GM12878 (cell line): ENCODE data around the gene SBF2.

Source experiments
- BHLHE40 ChIP-seq, 2 experiments: fragments of 450-650 bp in 1 of 2; IDR thresholded peaks; 2 replicates each; pipeline ENCODE4 v1.6.1; 2011 to 2017; ENCODE audit warnings: low read depth in 2 of 2, borderline replicate concordance in 1 of 2, improper control_type of control experiment in 1 of 2, low read length in 1 of 2, mild to moderate bottlenecking in 1 of 2
- CBX3 ChIP-seq: fragments of 200-600 bp; sonication (generic); IDR thresholded peaks from 2 replicates; pipeline ENCODE4 v1.6.1; 2016; ENCODE audit warnings: low read depth, borderline replicate concordance
- ELK1 ChIP-seq: IDR thresholded peaks from 2 replicates; pipeline ENCODE4 v1.6.1; 2012; ENCODE audit warnings: low read depth, low read length, improper control_type of control experiment
- MAX ChIP-seq: IDR thresholded peaks from 2 replicates; pipeline ENCODE4 v1.6.1; 2012; ENCODE audit warnings: low read depth, low read length, improper control_type of control experiment
- NRF1 ChIP-seq: conservative IDR thresholded peaks from 2 replicates; pipeline ENCODE4 v1.6.1; 2011; ENCODE audit warnings: mild to moderate bottlenecking, low read depth, low read length, improper control_type of control experiment
- POLR2A ChIP-seq: IDR thresholded peaks from 2 replicates; pipeline ENCODE4 v1.6.1; 2011; ENCODE audit warnings: low read depth, mild to moderate bottlenecking, low read length
- RB1 ChIP-seq: fragments of 450-650 bp; formaldehyde crosslinking; IDR thresholded peaks from 2 replicates; pipeline ENCODE4 v1.6.1; 2017; ENCODE audit warnings: mild to moderate bottlenecking, borderline replicate concordance
- TAF1 ChIP-seq: IDR thresholded peaks from 2 replicates; pipeline ENCODE4 v1.6.1; 2011; ENCODE audit warnings: mild to moderate bottlenecking, low read depth, low read length, borderline replicate concordance
- TF ChIP-seq, protein P1 (sequence below), 3 experiments: IDR thresholded peaks in 2 of 3; conservative IDR thresholded peaks in 1 of 3; 2 replicates each; pipeline ENCODE4 v1.5.1; 2011; ENCODE audit warnings: low read depth in 3 of 3, low read length in 3 of 3, mild to moderate bottlenecking in 3 of 3, control low read depth in 2 of 3, moderate library complexity in 2 of 3, inconsistent platforms in 1 of 3, mixed read lengths in 1 of 3; ENCODE audit not compliant: control insufficient read depth in 2 of 3, insufficient read depth in 1 of 3; ENCODE audit errors: extremely low read depth in 1 of 3

GRCh38 chr11:9880657-9881056 is 413.4 kb downstream of the SBF2 start:
- no peak for TF ChIP-seq ELK1
- TF ChIP-seq TAF1 = no peak
- no peak for TF ChIP-seq POLR2A
- TF ChIP-seq, protein P1, sequence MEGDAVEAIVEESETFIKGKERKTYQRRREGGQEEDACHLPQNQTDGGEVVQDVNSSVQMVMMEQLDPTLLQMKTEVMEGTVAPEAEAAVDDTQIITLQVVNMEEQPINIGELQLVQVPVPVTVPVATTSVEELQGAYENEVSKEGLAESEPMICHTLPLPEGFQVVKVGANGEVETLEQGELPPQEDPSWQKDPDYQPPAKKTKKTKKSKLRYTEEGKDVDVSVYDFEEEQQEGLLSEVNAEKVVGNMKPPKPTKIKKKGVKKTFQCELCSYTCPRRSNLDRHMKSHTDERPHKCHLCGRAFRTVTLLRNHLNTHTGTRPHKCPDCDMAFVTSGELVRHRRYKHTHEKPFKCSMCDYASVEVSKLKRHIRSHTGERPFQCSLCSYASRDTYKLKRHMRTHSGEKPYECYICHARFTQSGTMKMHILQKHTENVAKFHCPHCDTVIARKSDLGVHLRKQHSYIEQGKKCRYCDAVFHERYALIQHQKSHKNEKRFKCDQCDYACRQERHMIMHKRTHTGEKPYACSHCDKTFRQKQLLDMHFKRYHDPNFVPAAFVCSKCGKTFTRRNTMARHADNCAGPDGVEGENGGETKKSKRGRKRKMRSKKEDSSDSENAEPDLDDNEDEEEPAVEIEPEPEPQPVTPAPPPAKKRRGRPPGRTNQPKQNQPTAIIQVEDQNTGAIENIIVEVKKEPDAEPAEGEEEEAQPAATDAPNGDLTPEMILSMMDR (IDR thresholded peaks at IDR 0.05 in 2 of 3, conservative IDR thresholded peaks at IDR 0.05 in 1 of 3; ENCODE audit: control insufficient read depth in 2 of 3, extremely low read depth in 1 of 3, insufficient read depth in 1 of 3, low read depth in 3 of 3, low read length in 3 of 3) = no peak
- no peak for TF ChIP-seq CBX3
- TF ChIP-seq RB1 = no peak
- TF ChIP-seq BHLHE40 (IDR thresholded peaks at IDR 0.05; ENCODE audit: borderline replicate concordance in 1 of 2, low read depth in 2 of 2, low read length in 1 of 2) = no peak
- no peak for TF ChIP-seq MAX
- TF ChIP-seq NRF1 = no peak
